ENCODE measurements around the gene NDUFA7.
"Not testable (repeated sequence)": the region's sequence is repeated elsewhere in the genome, so short reads cannot be mapped to it uniquely, and the experiment has no call there.

GRCh38 chr19:8314981-8315640 is 6.1 kb downstream of the NDUFA7 start:
- not testable (repeated sequence) for TF ChIP-seq EZH2 (IDR thresholded peaks at IDR 0.05; ENCODE audit: insufficient read depth, low read length); CTCF (IDR thresholded peaks at IDR 0.05; ENCODE audit: insufficient read depth, low read depth, low read length)
